Activated CD4-positive, alpha-beta T cell treated with anti-CD3 and anti-CD28 coated beads, Interleukin-2, amount 50 U/mL, for 4 hours (primary cell): ENCODE data around the gene LDHB.
"Not testable (repeated sequence)": the region's sequence is repeated elsewhere in the genome, so short reads cannot be mapped to it uniquely, and the experiment has no call there.

ENCODE experiments used
- DNase-seq, 2 experiments: peaks; one replicate each; pipeline ENCODE4 v3.0.0-alpha.2; 2020

LDHB gene

GRCh38 chr12:21606175-21606574 lies 51.5 kb downstream of the LDHB start:
- no peak for DNase-seq

GRCh38 chr12:21604245-21605101 lies 53.2 kb downstream of the LDHB start, which contains the start of gene GYS2:
TSS of gene GYS2 (minus strand) at chr12:21604847. CDS start at chr12:21604592, 255 bp downstream.
- DNase-seq, result no peak

DNA sequence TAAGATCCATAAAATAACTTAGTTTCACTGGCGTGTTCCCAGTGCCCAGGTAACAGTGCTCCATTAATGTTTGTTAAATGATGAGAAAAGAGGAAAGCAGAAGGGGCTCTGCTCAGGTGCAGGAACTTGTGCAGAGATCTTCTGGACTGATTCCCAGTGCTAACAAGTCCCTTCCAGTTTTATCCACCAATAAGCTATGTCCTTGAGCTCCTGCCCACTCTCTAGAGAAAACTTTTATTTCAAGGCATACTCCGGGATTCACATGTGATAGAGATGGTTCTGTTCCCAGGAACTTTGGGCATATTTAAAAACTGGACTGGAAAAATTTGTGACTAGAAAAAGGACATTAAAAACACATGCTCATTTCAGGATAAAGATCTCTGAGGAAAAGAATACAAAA lies 54.9 kb downstream of the LDHB start:
- no peak for DNase-seq

GRCh38 chr12:21600196-21600595 lies 57.4 kb downstream of the LDHB start:
- DNase-seq, result no peak

DNA sequence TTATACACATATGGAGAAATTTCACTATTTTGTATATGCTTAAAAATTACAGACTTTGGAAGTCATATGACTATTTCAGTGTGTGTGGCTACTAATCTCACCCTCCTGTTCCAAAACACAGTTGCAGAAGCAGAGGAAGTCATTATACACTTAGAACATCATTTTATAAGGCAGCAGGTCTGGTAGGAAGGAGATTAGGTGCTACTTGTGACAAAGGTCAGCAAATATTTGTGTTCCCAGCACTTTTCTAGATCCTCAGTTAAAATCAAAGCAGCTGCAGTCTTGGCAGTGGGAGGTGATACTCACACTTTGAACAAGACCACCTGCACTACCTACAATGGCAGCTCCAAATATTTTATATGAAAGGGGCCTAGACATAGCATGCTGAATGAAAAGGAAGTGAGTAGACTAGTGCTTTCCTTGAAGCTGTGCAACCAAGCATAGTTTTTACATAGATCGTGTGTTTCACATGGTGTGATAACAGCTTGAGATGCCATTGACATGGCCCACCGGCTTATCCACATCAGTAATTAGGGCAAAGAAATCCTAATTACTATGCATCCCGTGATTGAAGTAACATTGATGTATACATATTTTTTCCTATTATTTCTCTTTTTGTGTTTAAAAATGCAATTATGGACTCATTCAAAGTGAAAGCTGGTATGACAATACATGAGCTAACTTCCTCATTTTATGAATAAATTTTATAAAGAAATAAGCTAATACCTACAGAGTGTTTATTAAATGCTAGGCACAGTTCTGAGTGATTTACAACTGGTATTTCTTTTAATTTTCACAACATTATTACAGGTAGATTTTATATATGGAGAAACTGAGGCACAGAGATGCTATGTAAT lies 58.3 kb downstream of the LDHB start:
- DNase-seq, result no peak

DNA sequence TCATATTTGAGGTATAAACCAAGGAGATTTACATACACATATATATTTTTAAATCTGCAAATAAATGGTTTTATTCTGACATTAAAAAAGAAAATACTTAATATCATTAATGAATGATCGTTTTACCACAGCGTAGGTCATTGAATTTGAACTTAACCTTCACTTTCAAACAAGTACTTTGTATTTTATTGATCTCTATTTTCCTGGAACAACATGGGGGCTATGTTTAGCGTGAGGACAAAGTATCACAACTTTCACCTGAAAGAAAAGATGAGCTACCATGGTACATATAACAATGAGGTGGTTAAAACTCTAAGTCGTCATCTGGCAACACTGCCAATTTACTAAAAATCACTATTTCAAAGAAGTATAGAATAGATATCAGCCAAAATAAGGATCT lies 59.0 kb downstream of the LDHB start:
- no peak for DNase-seq

GRCh38 chr12:21595356-21595755 lies 62.3 kb downstream of the LDHB start:
- not testable (repeated sequence) for DNase-seq

DNA sequence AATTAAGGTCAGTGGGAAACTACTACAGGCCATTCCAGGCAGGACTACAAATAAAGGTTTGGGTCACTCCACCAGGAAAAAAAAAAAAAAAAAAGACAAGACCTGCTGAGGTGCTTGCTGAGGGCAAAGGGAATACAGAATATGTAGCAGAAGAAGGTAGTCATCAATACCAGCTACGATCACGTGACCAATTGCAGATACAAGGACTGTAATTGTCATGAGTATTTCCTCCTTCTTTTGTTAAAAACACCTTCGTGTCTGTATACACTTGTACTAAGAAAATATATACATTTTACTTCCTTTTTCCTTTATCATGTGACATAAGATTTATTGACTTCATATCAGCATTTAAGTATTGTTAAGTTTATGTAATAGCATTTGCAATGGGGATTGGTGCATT lies 72.2 kb downstream of the LDHB start:
- no peak for DNase-seq
